K562 (cell line): ENCODE results near the gene AGO1. TPM values are rescaled to one million over a fixed set of nuclear protein-coding genes. Genes with fewer than 3 reads are reported as not detected.

Experiments
- ATAC-seq: fragments of 200-7000 bp; cut with Tn5 transposase; 3 replicates; pipeline ENCODE4 v1.9.1; 2020; ENCODE audit warnings: moderate library complexity
- BruUV-seq: library from RNA; stranded (reverse); fragments of 400-500 nt; replicated peaks from 2 replicates; lab custom pipeline; 2021; lab: Mats Ljungman, UMichigan
- CTCF ChIA-PET: fragments of 300-600 bp; formaldehyde crosslinking; extraction: SDS; loops from one replicate; lab custom pipeline; 2021; ENCODE audit warnings: low intra/inter-chr PET ratio; lab: Yijun Ruan, JAX
- POLR2A ChIA-PET: fragments of 300-600, 350-650 bp; sonication (Branson Sonifier 250); formaldehyde crosslinking; extraction: SDS; loops from one replicate; lab custom pipeline; 2021; ENCODE audit warnings: antibody characterized with exemption, inconsistent platforms; lab: Yijun Ruan, JAX
- DNase-seq, 4 experiments: peaks; one replicate each; pipeline versions ENCODE4 v3.0.0 to v3.0.0-alpha.2; 2011 to 2018; ENCODE audit warnings: low spot score in 3 of 4, mixed read lengths in 3 of 4; ENCODE audit errors: extremely low read depth in 1 of 4
- FAIRE-seq: peaks from 2 replicates; lab custom pipeline; 2011; peaks lifted over from hg19 to GRCh38; lab: Jason Lieb, UNC
- H2AFZ ChIP-seq: 2 replicates; pipeline ENCODE4 v1.6.0; 2011; ENCODE audit warnings: low read depth, low read length, control low read depth, inconsistent platforms
- H3K27ac ChIP-seq: fragments of 200-600 bp; 3 replicates; pipeline ENCODE4 v1.8.0; 2011; ENCODE audit warnings: low read depth, mild to moderate bottlenecking, control low read depth, inconsistent platforms, low read length, moderate library complexity, mixed read lengths; ENCODE audit errors: extremely low read depth
- H3K27me3 ChIP-seq, 2 experiments: fragments of 300-600 bp in 1 of 2; 2 replicates in 1 of 2; 3 replicates in 1 of 2; pipeline versions ENCODE4 v1.6.0 to v1.8.0; 2011; ENCODE audit warnings: inconsistent platforms in 2 of 2, low read length in 2 of 2, mild to moderate bottlenecking in 1 of 2, mixed read lengths in 1 of 2, moderate library complexity in 1 of 2; ENCODE audit not compliant: control insufficient read depth in 2 of 2, insufficient read depth in 2 of 2
- H3K36me3 ChIP-seq: fragments of 300-600 bp; 3 replicates; pipeline ENCODE4 v1.8.0; 2011; ENCODE audit warnings: mild to moderate bottlenecking, low read length, inconsistent platforms; ENCODE audit not compliant: control insufficient read depth, insufficient read depth
- H3K4me1 ChIP-seq, 2 experiments: fragments of 200-600 bp in 1 of 2; replicated peaks in 1 of 2; 2 replicates in 1 of 2; 3 replicates in 1 of 2; pipeline versions ENCODE4 v1.5.1 to v1.8.0; 2011; ENCODE audit warnings: inconsistent platforms in 2 of 2, low read length in 2 of 2, mild to moderate bottlenecking in 1 of 2, mixed read lengths in 1 of 2, moderate library complexity in 1 of 2; ENCODE audit not compliant: control insufficient read depth in 2 of 2, insufficient read depth in 2 of 2
- H3K4me2 ChIP-seq: 2 replicates; pipeline ENCODE4 v1.6.1; 2011; ENCODE audit warnings: low read length, control low read depth, inconsistent platforms, mixed read lengths; ENCODE audit not compliant: insufficient read depth
- H3K4me3 ChIP-seq: fragments of 200-600 bp; sonication (generic), shearing (Covaris generic); 2 replicates; pipeline ENCODE4 v1.5.1; 2016; ENCODE audit warnings: control low read depth, inconsistent platforms
- H3K79me2 ChIP-seq: fragments of 200-600 bp; 3 replicates; pipeline ENCODE4 v1.8.0; 2011; ENCODE audit warnings: low read length, inconsistent platforms; ENCODE audit not compliant: control insufficient read depth, insufficient read depth
- H3K9ac ChIP-seq, 2 experiments: 2 replicates each; pipeline versions ENCODE4 v1.6.0 to v1.6.1; 2011; ENCODE audit warnings: low read depth in 2 of 2, low read length in 2 of 2, control low read depth in 1 of 2, inconsistent platforms in 1 of 2, mild to moderate bottlenecking in 1 of 2, mixed read lengths in 1 of 2; ENCODE audit not compliant: insufficient read depth in 1 of 2
- H3K9me1 ChIP-seq: one replicate; pipeline ENCODE4 v1.6.0; 2011; ENCODE audit warnings: inconsistent platforms, mild to moderate bottlenecking, low read length, moderate library complexity; ENCODE audit not compliant: control insufficient read depth, insufficient read depth
- H3K9me3 ChIP-seq: replicated peaks from 2 replicates; pipeline ENCODE4 v1.5.1; 2011; ENCODE audit warnings: low read depth, low read length, inconsistent platforms; ENCODE audit not compliant: control insufficient read depth, insufficient read depth
- H4K20me1 ChIP-seq: replicated peaks from 2 replicates; pipeline ENCODE4 v1.6.1; 2011; ENCODE audit warnings: low read length, inconsistent platforms, mixed read lengths; ENCODE audit not compliant: control insufficient read depth, insufficient read depth
- CBFA2T2 ChIP-seq: fragments of 450-650 bp; conservative IDR thresholded peaks from 2 replicates; pipeline ENCODE4 v1.6.1; 2017; ENCODE audit warnings: mild to moderate bottlenecking
- COPS2 ChIP-seq: fragments of 450-650 bp; conservative IDR thresholded peaks from 2 replicates; pipeline ENCODE4 v1.6.1; 2016; ENCODE audit warnings: mild to moderate bottlenecking, moderate library complexity
- KLF16 ChIP-seq: IDR thresholded peaks from 2 replicates; pipeline ENCODE4 v1.6.1; 2016; ENCODE audit warnings: antibody characterized with exemption
- MAZ ChIP-seq, 2 experiments: fragments of 450-650 bp in 1 of 2; sonication (generic) in 1 of 2; formaldehyde crosslinking; IDR thresholded peaks in 1 of 2; conservative IDR thresholded peaks in 1 of 2; 2 replicates each; pipeline versions ENCODE4 v1.4.0 to v1.5.0; 2020; ENCODE audit warnings: mild to moderate bottlenecking in 1 of 2, missing genetic modification reagents in 1 of 2
- MTA3 ChIP-seq: fragments of 450-650 bp; formaldehyde crosslinking; IDR thresholded peaks from 2 replicates; pipeline ENCODE4 v1.6.1; 2017; ENCODE audit warnings: mild to moderate bottlenecking, borderline replicate concordance
- NFIC ChIP-seq: fragments of 450-650 bp; IDR thresholded peaks from 2 replicates; pipeline ENCODE4 v1.6.1; 2017; ENCODE audit warnings: mild to moderate bottlenecking, inconsistent platforms
- RB1 ChIP-seq: fragments of 450-650 bp; IDR thresholded peaks from 2 replicates; pipeline ENCODE4 v1.6.1; 2017; ENCODE audit warnings: low read depth, mild to moderate bottlenecking
- RBM15 ChIP-seq: fragments of 200-400 bp; formaldehyde crosslinking; IDR thresholded peaks from 2 replicates; pipeline ENCODE4 v1.6.1; 2018; ENCODE audit warnings: mild to moderate bottlenecking, low read length, moderate library complexity; ENCODE audit not compliant: insufficient read depth
- RBM25 ChIP-seq: fragments of 200-400 bp; formaldehyde crosslinking; IDR thresholded peaks from 2 replicates; pipeline ENCODE4 v1.6.1; 2018; ENCODE audit warnings: low read length, low read depth, moderate library complexity; ENCODE audit not compliant: severe bottlenecking
- RFX1 ChIP-seq: fragments of 450-650 bp; IDR thresholded peaks from 2 replicates; pipeline ENCODE4 v1.6.1; 2016; ENCODE audit warnings: mild to moderate bottlenecking, moderate library complexity
- SRSF7 ChIP-seq: fragments of 200-400 bp; formaldehyde crosslinking; optimal IDR thresholded peaks from 2 replicates; pipeline ENCODE3; 2017; ENCODE audit warnings: mild to moderate bottlenecking, low read depth, low read length
- SRSF9 ChIP-seq: fragments of 200-400 bp; formaldehyde crosslinking; IDR thresholded peaks from 2 replicates; pipeline ENCODE4 v1.6.1; 2017; ENCODE audit warnings: low read depth, low read length, borderline replicate concordance
- TAF1 ChIP-seq: IDR thresholded peaks from 2 replicates; pipeline ENCODE4 v1.6.1; 2011; ENCODE audit warnings: mild to moderate bottlenecking, low read length, moderate library complexity; ENCODE audit not compliant: insufficient read depth, control insufficient read depth, severe bottlenecking; ENCODE audit errors: extremely low read depth
- THRB ChIP-seq: fragments of 450-650 bp; formaldehyde crosslinking; conservative IDR thresholded peaks from 2 replicates; pipeline ENCODE4 v1.4.0; 2022; ENCODE audit warnings: mild to moderate bottlenecking, missing genetic modification characterization
- TRIM28 ChIP-seq: fragments of 450-650 bp; IDR thresholded peaks from 2 replicates; pipeline ENCODE4 v1.6.1; 2017
- ZBTB1 ChIP-seq: sonication (generic); formaldehyde crosslinking; IDR thresholded peaks from 2 replicates; pipeline ENCODE4 v1.8.1; 2023; ENCODE audit warnings: missing genetic modification reagents, low read depth, mild to moderate bottlenecking, borderline replicate concordance
- ZBTB34 ChIP-seq: fragments of 250-450 bp; sonication (Bioruptor Pico); IDR thresholded peaks from 2 replicates; pipeline ENCODE4 v1.8.0; 2021; ENCODE audit warnings: mild to moderate bottlenecking, moderate library complexity
- ZNF134 ChIP-seq: fragments of 250-450 bp; sonication (Bioruptor Pico); conservative IDR thresholded peaks from 2 replicates; pipeline ENCODE4 v1.4.0; 2020
- ZNF766 ChIP-seq: fragments of 200-800 bp; sonication (Bioruptor generic); conservative IDR thresholded peaks from 2 replicates; pipeline ENCODE4 v1.6.1; 2016; ENCODE audit warnings: missing genetic modification characterization, missing compliant biosample characterization
- WGBS: fragments of 100-300 bp; shearing (Covaris generic); methylation state at CpG from one replicate; pipeline ENCODE4 v1.1.6; 2016; ENCODE audit warnings: low coverage, mixed read lengths; ENCODE audit not compliant: insufficient coverage; ENCODE audit errors: missing lambda C conversion rate; 5-methylcytosine and 5-hydroxymethylcytosine counted together
- in situ Hi-C: fragments of 300-500 bp; cut with MboI; formaldehyde crosslinking; loops from 4 replicates; pipeline ENCODE4 v1.15.0; 2018; ENCODE audit warnings: inconsistent platforms, mixed read lengths
- intact Hi-C: fragments of 100-400 bp; cut with micrococcal nuclease; formaldehyde crosslinking; loops from 2 replicates; pipeline ENCODE4 v1.14.2; 2022
- polyA plus RNA-seq, 8 experiments: library from polyadenylated mRNA; depleted of rRNA in 4 of 8; stranded (reverse) in 5 of 8; unstranded in 3 of 8; fragments of >200 nt; fragmentation: Nextera tagmentation in 2 of 8; fragmentation: Illumina TruSeq in 1 of 8; extraction: Ambion mirVana in 2 of 8; extraction: Trizol in 1 of 8; gene quantifications; 2 replicates each; pipeline versions ENCODE4 v1.2.1 to v1.2.3, GENCODE V29; 2011 to 2014; ENCODE audit warnings: inconsistent platforms in 1 of 8, missing spikeins in 1 of 8
- total RNA-seq, 7 experiments: library from RNA; depleted of rRNA in 6 of 7; stranded (reverse); fragments of >200 nt in 6 of 7; fragmentation: Illumina TruSeq in 2 of 7; extraction: Trizol in 2 of 7; gene quantifications; 2 replicates each; pipeline versions ENCODE4 v1.2.1 to v1.2.3, GENCODE V29; 2011 to 2021; ENCODE audit warnings: low replicate concordance in 1 of 7

AGO1 gene
- total and polyA plus RNA-seq, 9 of the 15 experiments (the other 6 are each of a cell fraction or from before 2014, with no cell fraction given): 7.3 to 64.2 (median 26.0) TPM

GRCh38 chr1:35833395-35833794 is 49.6 kb upstream of the AGO1 start:
- no peak for FAIRE-seq
- intact Hi-C loops: no loop called here

GRCh38 chr1:35834218-35834617 is 48.8 kb upstream of the AGO1 start:
- POLR2A ChIA-PET: interaction anchor here (0.6 to 1.5 kb wide), 3 partner anchors 14 to 795 kb away, joined by 3 to 5 read pairs (median 5); no protein-coding TSS in a partner anchor
- Histone ChIP-seq H3K27ac (no peak overlapping the region), H3K4me1 (no peaks in the 10 kb centered on the region), H3K4me2 (no peak overlapping the region), H3K27me3 (no peaks in the 10 kb centered on the region), H3K9me1 (no peaks in the 10 kb centered on the region), H3K79me2 (no peaks in the 10 kb centered on the region), H2AFZ (no peak overlapping the region), H3K36me3 (peaks cover 16% of the 10 kb centered on the region; the same call in 2 of the 3 replicates), H3K4me3 (no peak overlapping the region), H3K9me3 (no peaks in the 10 kb centered on the region), H4K20me1 (no peaks in the 10 kb centered on the region), H3K9ac (no peak overlapping the region)
- TF ChIP-seq CBFA2T2 (no peak), SRSF7 (no peak), ZNF766 (no peak), TRIM28 (no peak), ZBTB34 (no peak), THRB (CRISPR knock-in tag) (no peak), COPS2 (no peak), RFX1 (no peak)
- no peak for ATAC-seq
- DNase-seq: no peak
- no peak for FAIRE-seq
- in situ Hi-C loops: no loop called here
- 68% methylated on average over 2 of the region's 2 CpGs for WGBS
- CTCF ChIA-PET: no interaction called here
- no TSS peak for BruUV-seq
- intact Hi-C loops: no loop called here

More at GRCh38 chr1:35833395-35833794, 49.6 kb upstream of the AGO1 start:
- Histone ChIP-seq H3K36me3 (peaks cover 16% of the 10 kb centered on the region; the same call in 2 of the 3 replicates), H3K4me3 (no peak overlapping the region), H2AFZ (no peak overlapping the region), H3K9me1 (no peaks in the 10 kb centered on the region), H3K9me3 (no peaks in the 10 kb centered on the region), H3K4me2 (no peak overlapping the region), H3K79me2 (no peaks in the 10 kb centered on the region), H3K27ac (no peak overlapping the region), H3K9ac (no peak overlapping the region), H4K20me1 (no peaks in the 10 kb centered on the region), H3K27me3 (no peaks in the 10 kb centered on the region), H3K4me1 (no peaks in the 10 kb centered on the region)
- ATAC-seq (no peak), DNase-seq (no peak)
- in situ Hi-C loops: no loop called here
- BruUV-seq: no TSS peak
- 58% methylated on average over 2 of the region's 2 CpGs for WGBS
- TF ChIP-seq KLF16 (no peak), MTA3 (no peak), RBM15 (no peak), ZNF134 (CRISPR knock-in tag) (no peak), TAF1 (no peak), RBM25 (no peak), NFIC (no peak), ZBTB1 (CRISPR knock-in tag) (no peak), SRSF9 (no peak), MAZ (CRISPR knock-in tag; conservative IDR thresholded peaks at IDR 0.05 in 1 of 2, IDR thresholded peaks at IDR 0.05 in 1 of 2) (no peak), RB1 (no peak)
- CTCF ChIA-PET: no interaction called here
- POLR2A ChIA-PET: interaction anchor here (1.1 to 1.7 kb wide), 4 partner anchors 13 to 301 kb away, joined by 3 to 5 read pairs (median 4); no protein-coding TSS in a partner anchor
